AG04449 (cell line): ENCODE measurements around the gene ATP2C2.

Experiments used
- CTCF ChIA-PET: fragments of 350-600 bp; formaldehyde crosslinking; extraction: SDS; loops from one replicate; lab custom pipeline; 2021; ENCODE audit warnings: antibody characterized with exemption; lab: Yijun Ruan, JAX
- POLR2A ChIA-PET: fragments of 400-600, 350-600 bp; formaldehyde crosslinking; extraction: SDS; loops from one replicate; lab custom pipeline; 2020; ENCODE audit warnings: antibody characterized with exemption, inconsistent platforms; lab: Yijun Ruan, JAX
- DNase-seq: peaks from one replicate; pipeline ENCODE4 v3.0.0-alpha.2; 2010; ENCODE audit warnings: low read depth, low spot score
- H3K4me3 ChIP-seq: 2 replicates; pipeline ENCODE4 v1.5.1; 2011; ENCODE audit warnings: low read depth, mild to moderate bottlenecking, control low read depth, low read length
- CTCF ChIP-seq: IDR thresholded peaks from one replicate; pipeline ENCODE4 v1.5.1; 2011; ENCODE audit warnings: mild to moderate bottlenecking, moderate library complexity, low read length, control low read depth, inconsistent platforms; ENCODE audit not compliant: insufficient read depth; ENCODE audit errors: missing control alignments

ATP2C2 gene

GRCh38 chr16:84356176-84356575 lies 12.2 kb upstream of the ATP2C2 start:
- ChIA-PET POLR2A (no interaction called here), CTCF (no interaction called here)
- no peak for TF ChIP-seq CTCF
- no peak overlapping the region for H3K4me3 ChIP-seq
- DNase-seq, result no peak

- POLR2A ChIA-PET, result no interaction called here
- CTCF ChIA-PET, result no interaction called here
- DNase-seq, result no peak
- H3K4me3 ChIP-seq, result no peak overlapping the region
- no peak for TF ChIP-seq CTCF
These were observed 11.7 kb upstream of the ATP2C2 start for GRCh38 chr16:84356591-84357116.

GRCh38 chr16:84357191-84357651 lies 11.1 kb upstream of the ATP2C2 start:
- no peak for TF ChIP-seq CTCF

GRCh38 chr16:84358601-84359295 lies 9.6 kb upstream of the ATP2C2 start:
- H3K4me3 ChIP-seq, result no peak overlapping the region
- no peak for TF ChIP-seq CTCF
- POLR2A ChIA-PET, result no interaction called here
- no peak for DNase-seq
- CTCF ChIA-PET, result interaction anchor here (0.7 to 0.8 kb wide), 2 partner anchors 10 to 172 kb away, joined by 3 to 4 read pairs; partner anchors contain the start of genes ATP2C2 and TAF1C

More at GRCh38 chr16:84357191-84357651, 11.1 kb upstream of the ATP2C2 start:
- DNase-seq, result no peak
- no peak overlapping the region for H3K4me3 ChIP-seq
- ChIA-PET POLR2A (no interaction called here), CTCF (no interaction called here)

GRCh38 chr16:84359326-84359725 lies 9.0 kb upstream of the ATP2C2 start:
- no peak for DNase-seq
- TF ChIP-seq CTCF, result no peak
- H3K4me3 ChIP-seq, result no peak overlapping the region
- CTCF ChIA-PET, result interaction anchor here (0.8 kb wide), 1 partner anchor 9 kb away, joined by 4 read pairs; the partner anchor contains the start of gene ATP2C2
- POLR2A ChIA-PET, result no interaction called here

- ChIA-PET POLR2A (no interaction called here), CTCF (no interaction called here)
- no peak for TF ChIP-seq CTCF
- DNase-seq, result no peak
- no peak overlapping the region for H3K4me3 ChIP-seq
These were observed 8.2 kb upstream of the ATP2C2 start for GRCh38 chr16:84360170-84360569.
